ENCODE data around the gene SIRT7. TPM values are rescaled to one million over a fixed set of nuclear protein-coding genes. Genes with fewer than 3 reads are reported as not detected.

The SIRT7 gene
- total RNA-seq, 1 donor, result 22.1 TPM

- TF ChIP-seq CTCF (IDR thresholded peaks at IDR 0.05; ENCODE audit: extremely low read depth, low read depth, low read length), result no peak
- H3K9me3 ChIP-seq (ENCODE audit: low read depth, low read length), result no peaks in the 10 kb centered on the region
- H3K4me1 ChIP-seq (ENCODE audit: insufficient read depth, low read length), result peaks cover 12% of the 10 kb centered on the region
- no peaks in the 10 kb centered on the region for H3K27me3 ChIP-seq (ENCODE audit: insufficient read depth, low read length)
- no peak overlapping the region for H3K27ac ChIP-seq (ENCODE audit: low read depth, low read length)
- H3K79me2 ChIP-seq (ENCODE audit: insufficient read depth, low read length), result peaks cover 6% of the 10 kb centered on the region
- H3K36me3 ChIP-seq (ENCODE audit: insufficient read depth, low read length), result peaks cover 12% of the 10 kb centered on the region
- H3K4me3 ChIP-seq (ENCODE audit: insufficient read depth, low read length), result no peak overlapping the region
- no peak overlapping the region for H2AFZ ChIP-seq (ENCODE audit: low read length)
- peaks cover 18% of the 10 kb centered on the region for H4K20me1 ChIP-seq (ENCODE audit: insufficient read depth, low read length)
- no peak overlapping the region for H3K4me2 ChIP-seq (ENCODE audit: insufficient read depth, low read length)
- DNase-seq (ENCODE audit: insufficient read length, low spot score, missing footprints), result no peak
Observed at GRCh38 chr17:81932333-81932983, 14.5 kb upstream of the SIRT7 start.

DNA sequence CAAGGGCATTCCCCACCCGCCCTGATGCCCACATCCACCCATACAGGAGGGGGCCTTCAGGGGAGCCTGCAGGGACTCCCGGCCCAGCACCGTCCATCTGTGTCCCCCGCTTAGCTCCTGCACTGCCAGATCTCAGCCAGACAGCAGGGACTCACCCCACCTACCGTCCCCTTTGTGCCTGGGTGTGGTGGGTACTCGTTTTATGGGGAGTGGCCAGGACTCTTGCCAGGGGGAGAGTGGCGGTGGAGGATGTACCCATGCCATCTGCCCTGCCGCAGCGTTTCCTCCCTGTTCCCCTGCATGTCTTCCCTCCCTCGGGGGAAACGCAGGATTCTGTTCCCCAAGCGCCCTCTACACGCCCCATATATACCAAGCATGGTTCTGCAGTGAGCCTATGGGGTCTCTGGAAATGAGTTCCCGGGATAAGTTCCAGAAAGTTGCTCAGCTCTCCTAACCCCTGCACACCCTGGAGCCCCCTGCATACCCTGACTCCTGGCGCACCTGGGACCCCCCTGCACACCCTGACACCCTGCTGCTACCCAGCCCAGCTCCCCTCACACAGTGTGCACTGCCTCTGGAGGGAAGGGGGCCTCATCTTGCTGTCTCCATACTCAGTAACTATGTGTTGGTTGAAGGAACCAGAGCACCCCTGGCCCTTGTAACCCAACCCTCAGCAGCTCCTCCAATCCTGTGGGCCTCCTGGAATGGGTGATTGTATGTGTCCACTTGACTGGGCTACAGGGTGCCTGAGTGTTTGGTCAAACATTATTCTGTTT lies 13.8 kb upstream of the SIRT7 start:
- Histone ChIP-seq H3K27ac (ENCODE audit: low read depth, low read length) (no peak overlapping the region), H3K36me3 (ENCODE audit: insufficient read depth, low read length) (peaks cover 12% of the 10 kb centered on the region), H3K79me2 (ENCODE audit: insufficient read depth, low read length) (peaks cover 9% of the 10 kb centered on the region), H2AFZ (ENCODE audit: low read length) (no peak overlapping the region), H3K27me3 (ENCODE audit: insufficient read depth, low read length) (no peaks in the 10 kb centered on the region), H4K20me1 (ENCODE audit: insufficient read depth, low read length) (peaks cover 18% of the 10 kb centered on the region), H3K9me3 (ENCODE audit: low read depth, low read length) (no peaks in the 10 kb centered on the region), H3K4me3 (ENCODE audit: insufficient read depth, low read length) (no peak overlapping the region), H3K4me2 (ENCODE audit: insufficient read depth, low read length) (no peak overlapping the region), H3K4me1 (ENCODE audit: insufficient read depth, low read length) (peaks cover 10% of the 10 kb centered on the region)
- TF ChIP-seq CTCF (IDR thresholded peaks at IDR 0.05; ENCODE audit: extremely low read depth, low read depth, low read length), result no peak
- peak; percentile 85 for DNase-seq (ENCODE audit: insufficient read length, low spot score, missing footprints)

- H3K79me2 ChIP-seq (ENCODE audit: insufficient read depth, low read length), result peaks cover 10% of the 10 kb centered on the region
- H3K4me2 ChIP-seq (ENCODE audit: insufficient read depth, low read length), result no peak overlapping the region
- H3K27ac ChIP-seq (ENCODE audit: low read depth, low read length), result no peak overlapping the region
- H4K20me1 ChIP-seq (ENCODE audit: insufficient read depth, low read length), result peaks cover 20% of the 10 kb centered on the region
- DNase-seq (ENCODE audit: insufficient read length, low spot score, missing footprints), result no peak
- no peaks in the 10 kb centered on the region for H3K9me3 ChIP-seq (ENCODE audit: low read depth, low read length)
- no peak for TF ChIP-seq CTCF (IDR thresholded peaks at IDR 0.05; ENCODE audit: extremely low read depth, low read depth, low read length)
- peaks cover 9% of the 10 kb centered on the region for H3K4me1 ChIP-seq (ENCODE audit: insufficient read depth, low read length)
- H3K36me3 ChIP-seq (ENCODE audit: insufficient read depth, low read length), result peaks cover 12% of the 10 kb centered on the region
- no peaks in the 10 kb centered on the region for H3K27me3 ChIP-seq (ENCODE audit: insufficient read depth, low read length)
- H3K4me3 ChIP-seq (ENCODE audit: insufficient read depth, low read length), result no peak overlapping the region
- no peak overlapping the region for H2AFZ ChIP-seq (ENCODE audit: low read length)
Observed at GRCh38 chr17:81931189-81931556, 13.2 kb upstream of the SIRT7 start.
